ENCODE data around the gene IGFL4.

Gene IGFL4

GRCh38 chr19:46000491-46001246, 40.1 kb downstream of the IGFL4 start:
- H3K9me3 ChIP-seq (ENCODE audit: control insufficient read depth, insufficient read depth, low read length), result no peaks in the 10 kb centered on the region
- H3K4me1 ChIP-seq (ENCODE audit: insufficient read depth, low read length), result peaks cover 5% of the 10 kb centered on the region; the same call in 1 of the 2 replicates
- H3K36me3 ChIP-seq (ENCODE audit: insufficient read depth, low read length), result no peaks in the 10 kb centered on the region
- peak overlapping the region; percentile 40; the same call in 1 of the 2 replicates for H3K9ac ChIP-seq (ENCODE audit: low read depth, low read length)

GRCh38 chr19:45999653-46000121, 41.1 kb downstream of the IGFL4 start:
- Histone ChIP-seq H3K9ac (ENCODE audit: low read depth, low read length) (peak overlapping the region; percentile 40; the same call in 1 of the 2 replicates), H3K36me3 (ENCODE audit: insufficient read depth, low read length) (no peaks in the 10 kb centered on the region), H3K4me1 (ENCODE audit: insufficient read depth, low read length) (peaks cover 5% of the 10 kb centered on the region; the same call in 1 of the 2 replicates), H3K9me3 (ENCODE audit: control insufficient read depth, insufficient read depth, low read length) (no peaks in the 10 kb centered on the region)

GRCh38 chr19:45998834-45999233, 42.0 kb downstream of the IGFL4 start:
- Histone ChIP-seq H3K4me1 (ENCODE audit: insufficient read depth, low read length) (peaks cover 5% of the 10 kb centered on the region; the same call in 1 of the 2 replicates), H3K9ac (ENCODE audit: low read depth, low read length) (no peak overlapping the region)

GRCh38 chr19:45996933-45997332, 43.9 kb downstream of the IGFL4 start:
- H3K4me1 ChIP-seq (ENCODE audit: insufficient read depth, low read length), result peaks cover 5% of the 10 kb centered on the region; the same call in 1 of the 2 replicates
- H3K9ac ChIP-seq (ENCODE audit: low read depth, low read length), result no peak overlapping the region
- H3K36me3 ChIP-seq (ENCODE audit: insufficient read depth, low read length), result no peaks in the 10 kb centered on the region
- no peaks in the 10 kb centered on the region for H3K9me3 ChIP-seq (ENCODE audit: control insufficient read depth, insufficient read depth, low read length)

More at GRCh38 chr19:45998834-45999233, 42.0 kb downstream of the IGFL4 start:
- no peaks in the 10 kb centered on the region for H3K9me3 ChIP-seq (ENCODE audit: control insufficient read depth, insufficient read depth, low read length)
- no peaks in the 10 kb centered on the region for H3K36me3 ChIP-seq (ENCODE audit: insufficient read depth, low read length)

- peak overlapping the region; percentile 87 for H3K9ac ChIP-seq (ENCODE audit: low read depth, low read length)
- no peaks in the 10 kb centered on the region for H3K36me3 ChIP-seq (ENCODE audit: insufficient read depth, low read length)
- H3K9me3 ChIP-seq (ENCODE audit: control insufficient read depth, insufficient read depth, low read length), result no peaks in the 10 kb centered on the region
- peaks cover 5% of the 10 kb centered on the region; the same call in 1 of the 2 replicates for H3K4me1 ChIP-seq (ENCODE audit: insufficient read depth, low read length)
Observed at GRCh38 chr19:45995715-45996385, 45.0 kb downstream of the IGFL4 start.

- no peaks in the 10 kb centered on the region for H3K36me3 ChIP-seq (ENCODE audit: insufficient read depth, low read length)
- H3K9ac ChIP-seq (ENCODE audit: low read depth, low read length), result peak within 1 kb of the TSS; percentile 87
- peaks cover 5% of the 10 kb centered on the region; the same call in 1 of the 2 replicates for H3K4me1 ChIP-seq (ENCODE audit: insufficient read depth, low read length)
- no peaks in the 10 kb centered on the region for H3K9me3 ChIP-seq (ENCODE audit: control insufficient read depth, insufficient read depth, low read length)
Observed at GRCh38 chr19:45994998-45995714, 45.6 kb downstream of the IGFL4 start, which contains the start of gene CCDC61. CCDC61 (plus strand) TSS chr19:45995467; CDS start chr19:46003019, 7,552 bp downstream.

GRCh38 chr19:45994456-45994997, 46.3 kb downstream of the IGFL4 start:
- Histone ChIP-seq H3K36me3 (ENCODE audit: insufficient read depth, low read length) (no peaks in the 10 kb centered on the region), H3K4me1 (ENCODE audit: insufficient read depth, low read length) (peaks cover 5% of the 10 kb centered on the region; the same call in 1 of the 2 replicates), H3K9me3 (ENCODE audit: control insufficient read depth, insufficient read depth, low read length) (no peaks in the 10 kb centered on the region), H3K9ac (ENCODE audit: low read depth, low read length) (peak overlapping the region; percentile 73)

GRCh38 chr19:45990113-45990728, 50.6 kb downstream of the IGFL4 start:
- H3K4me1 ChIP-seq (ENCODE audit: insufficient read depth, low read length), result no peaks in the 10 kb centered on the region
- H3K9me3 ChIP-seq (ENCODE audit: control insufficient read depth, insufficient read depth, low read length), result no peaks in the 10 kb centered on the region
- H3K36me3 ChIP-seq (ENCODE audit: insufficient read depth, low read length), result no peaks in the 10 kb centered on the region
- no peak overlapping the region for H3K9ac ChIP-seq (ENCODE audit: low read depth, low read length)
